DOHH2 (cell line): ENCODE measurements around the gene FAM149A.

Experiments
- H3F3A ChIP-seq: fragments of 200-600 bp; sonication (generic), shearing (Covaris generic); 2 replicates; pipeline ENCODE4 v1.6.0; 2016; ENCODE audit warnings: antibody characterized with exemption, mild to moderate bottlenecking; ENCODE audit not compliant: control insufficient read depth, insufficient read depth
- H3K27ac ChIP-seq: fragments of 200-600 bp; sonication (generic); 2 replicates; pipeline ENCODE4 v1.5.1; 2014; ENCODE audit warnings: low read depth, mild to moderate bottlenecking, low read length, moderate library complexity
- H3K27me3 ChIP-seq: fragments of 200-600 bp; sonication (generic); 2 replicates; pipeline ENCODE4 v1.6.1; 2014; ENCODE audit warnings: mild to moderate bottlenecking, low read length, mixed read lengths; ENCODE audit not compliant: control insufficient read depth
- H3K36me3 ChIP-seq: fragments of 200-600 bp; sonication (generic); 2 replicates; pipeline ENCODE4 v1.6.1; 2014; ENCODE audit warnings: mild to moderate bottlenecking, low read length, moderate library complexity, mixed read lengths; ENCODE audit not compliant: control insufficient read depth
- H3K4me1 ChIP-seq: fragments of 200-600 bp; sonication (generic); 2 replicates; pipeline ENCODE4 v1.6.1; 2014; ENCODE audit warnings: mild to moderate bottlenecking, low read length, mixed read lengths; ENCODE audit not compliant: control insufficient read depth
- H3K4me2 ChIP-seq: fragments of 200-600 bp; sonication (generic); 2 replicates; pipeline ENCODE4 v1.6.0; 2014; ENCODE audit warnings: mild to moderate bottlenecking, low read length, moderate library complexity
- H3K4me3 ChIP-seq: fragments of 200-600 bp; sonication (generic); 2 replicates; pipeline ENCODE4 v1.5.1; 2014; ENCODE audit warnings: mild to moderate bottlenecking, low read length, mixed read lengths
- H3K79me2 ChIP-seq: fragments of 200-600 bp; sonication (generic); 2 replicates; pipeline ENCODE4 v1.6.1; 2014; ENCODE audit warnings: mild to moderate bottlenecking, low read length, mixed read lengths; ENCODE audit not compliant: control insufficient read depth
- H3K9me2 ChIP-seq: fragments of 200-600 bp; sonication (generic); replicated peaks from 2 replicates; pipeline ENCODE4 v1.6.1; 2014; ENCODE audit warnings: mild to moderate bottlenecking, low read length, mixed read lengths; ENCODE audit not compliant: control insufficient read depth
- H3K9me3 ChIP-seq: fragments of 200-600 bp; sonication (generic); 2 replicates; pipeline ENCODE4 v1.6.1; 2014; ENCODE audit warnings: antibody characterized with exemption, low read length, mixed read lengths; ENCODE audit not compliant: control insufficient read depth, insufficient read depth
- H4K20me1 ChIP-seq: fragments of 200-600 bp; sonication (generic); 2 replicates; pipeline ENCODE4 v1.6.0; 2014; ENCODE audit warnings: low read depth, mild to moderate bottlenecking, antibody characterized with exemption, low read length, moderate library complexity; ENCODE audit not compliant: control insufficient read depth, insufficient read depth
- CTCF ChIP-seq: fragments of 200-600 bp; sonication (generic); IDR thresholded peaks from one replicate; pipeline ENCODE4 v1.5.1; 2014; ENCODE audit warnings: antibody characterized with exemption, mild to moderate bottlenecking, low read depth, low read length; ENCODE audit not compliant: poor library complexity, severe bottlenecking
- EZH2phosphoT487 ChIP-seq: fragments of 200-600 bp; sonication (generic); IDR thresholded peaks from 2 replicates; pipeline ENCODE4 v1.6.1; 2017; ENCODE audit warnings: borderline replicate concordance, mild to moderate bottlenecking, antibody characterized with exemption, low read length, moderate library complexity, mixed read lengths

FAM149A gene

GRCh38 chr4:186151499-186151898 is 47.0 kb downstream of the FAM149A start:
- Histone ChIP-seq H3K4me1 (peaks cover 98% of the 10 kb centered on the region), H3K9me3 (no peaks in the 10 kb centered on the region), H3K4me2 (peak overlapping the region; percentile 90), H3K9me2 (no peaks in the 10 kb centered on the region), H4K20me1 (no peaks in the 10 kb centered on the region), H3K27me3 (no peaks in the 10 kb centered on the region), H3K4me3 (peak overlapping the region; percentile 65), H3K27ac (peak overlapping the region; percentile 93), H3K36me3 (peaks cover 10% of the 10 kb centered on the region), H3F3A (peaks cover 64% of the 10 kb centered on the region), H3K79me2 (peaks cover 4% of the 10 kb centered on the region; the same call in 1 of the 2 replicates)
- TF ChIP-seq CTCF: no peak
- TF ChIP-seq EZH2phosphoT487: no peak

- Histone ChIP-seq H3K79me2 (no peaks in the 10 kb centered on the region), H3K27me3 (no peaks in the 10 kb centered on the region), H3K4me3 (peak overlapping the region; percentile 61), H3K4me2 (peak overlapping the region; percentile 83), H4K20me1 (no peaks in the 10 kb centered on the region), H3K9me3 (no peaks in the 10 kb centered on the region), H3K4me1 (peaks cover 93% of the 10 kb centered on the region), H3K9me2 (no peaks in the 10 kb centered on the region), H3F3A (peaks cover 31% of the 10 kb centered on the region), H3K27ac (peak overlapping the region; percentile 87), H3K36me3 (peaks cover 15% of the 10 kb centered on the region)
- TF ChIP-seq EZH2phosphoT487 (no peak), CTCF (no peak)
Measured at GRCh38 chr4:186158021-186158813, 53.7 kb downstream of the FAM149A start.

- no peak for TF ChIP-seq CTCF
- no peak for TF ChIP-seq EZH2phosphoT487
- Histone ChIP-seq H3K79me2 (no peaks in the 10 kb centered on the region), H4K20me1 (no peaks in the 10 kb centered on the region), H3K4me1 (peaks cover 85% of the 10 kb centered on the region), H3K9me3 (no peaks in the 10 kb centered on the region), H3K4me3 (peak overlapping the region; percentile 61), H3K36me3 (peaks cover 15% of the 10 kb centered on the region), H3K9me2 (no peaks in the 10 kb centered on the region), H3F3A (peaks cover 24% of the 10 kb centered on the region), H3K4me2 (peak overlapping the region; percentile 83), H3K27ac (peak overlapping the region; percentile 87), H3K27me3 (no peaks in the 10 kb centered on the region)
Measured at GRCh38 chr4:186158966-186159365, 54.5 kb downstream of the FAM149A start.
